Measurements from ENCODE around the gene TMEM50A.
"Not testable (repeated sequence)": the region's sequence is repeated elsewhere in the genome, so short reads cannot be mapped to it uniquely, and the experiment has no call there.

The TMEM50A gene

GRCh38 chr1:25338188-25338981 lies at the start of gene TMEM50A:
Gene TMEM50A, plus strand, starts transcription at chr1:25338334. Its CDS starts 2,153 bp downstream, at chr1:25340487.
- DNase-seq (ENCODE audit: low read depth): peak; percentile 79

DNA sequence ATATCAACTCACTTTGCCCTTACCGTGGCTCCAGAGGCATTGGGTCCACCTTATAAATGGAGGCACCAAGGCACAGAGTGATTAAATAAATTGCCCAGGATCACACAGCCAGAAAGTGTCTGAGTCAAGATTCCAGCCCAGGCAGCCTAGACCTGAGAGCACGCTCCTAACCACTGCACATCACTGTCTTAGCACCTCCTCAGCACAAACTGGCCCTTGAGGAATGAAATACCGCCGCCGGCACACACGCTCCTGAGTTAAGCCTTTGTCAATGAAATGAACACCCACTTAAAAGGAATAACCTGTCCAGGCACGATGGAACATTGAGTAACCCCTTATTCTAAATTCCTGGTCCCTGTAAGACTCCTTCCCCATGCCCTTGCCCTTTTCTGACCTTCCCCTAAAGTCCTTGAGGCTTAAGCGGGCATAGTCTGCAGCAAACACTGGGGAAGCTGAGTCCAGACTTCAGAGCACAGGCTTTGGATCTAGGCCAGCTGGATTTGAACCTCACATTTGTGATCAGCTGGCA lies 49.5 kb upstream of the TMEM50A start:
- DNase-seq (ENCODE audit: low read depth): not testable (repeated sequence)

GRCh38 chr1:25290043-25290442 lies 48.1 kb upstream of the TMEM50A start:
- not testable (repeated sequence) for DNase-seq (ENCODE audit: low read depth)

- not testable (repeated sequence) for DNase-seq (ENCODE audit: low read depth)
Measured at GRCh38 chr1:25293426-25293825, 44.7 kb upstream of the TMEM50A start.

DNA sequence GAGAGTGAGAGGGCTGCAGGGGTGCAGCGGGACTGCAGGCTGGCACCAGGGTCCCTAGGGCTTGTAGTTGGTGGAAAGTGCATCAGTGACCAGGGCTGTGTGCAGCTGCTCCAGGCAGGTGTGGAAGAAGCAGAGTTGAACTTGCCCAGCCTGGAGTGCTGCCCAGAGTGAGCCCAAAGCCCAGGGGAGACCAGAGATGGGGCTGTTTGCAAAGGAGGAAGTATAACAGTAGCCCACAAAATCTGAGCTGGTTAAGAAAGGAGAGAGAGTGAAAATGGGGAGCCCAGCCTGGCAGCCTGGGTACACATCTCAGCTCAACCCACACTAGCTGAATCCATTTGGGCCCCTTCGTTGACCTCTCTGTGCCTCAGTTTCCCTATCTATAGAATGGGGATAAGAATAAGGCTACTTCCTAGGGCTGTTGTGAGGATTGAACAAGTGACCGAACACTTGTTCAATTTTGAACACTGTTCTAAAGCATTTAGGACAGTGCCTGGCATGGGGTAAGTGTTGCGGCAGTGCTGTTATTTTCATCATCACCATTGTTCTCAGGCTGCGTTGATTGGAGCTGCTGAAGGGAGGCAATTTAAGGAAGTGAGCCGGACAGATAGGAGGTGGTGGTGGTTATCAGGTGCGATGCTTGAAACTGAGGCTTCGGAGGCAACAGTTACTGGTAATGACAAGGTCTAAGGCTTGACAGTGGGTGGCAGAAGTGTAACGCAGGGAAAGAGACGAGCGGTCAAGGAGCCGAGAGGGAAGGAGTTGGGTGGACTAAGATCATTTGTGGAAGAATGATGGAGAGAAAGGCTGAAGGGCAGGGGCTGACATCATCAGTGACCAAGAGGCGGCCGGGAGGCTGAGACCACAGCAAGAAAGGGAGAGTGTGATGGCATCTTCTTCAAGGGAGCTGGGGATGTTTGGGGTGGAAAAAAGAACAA lies 43.0 kb upstream of the TMEM50A start:
- DNase-seq (ENCODE audit: low read depth): not testable (repeated sequence)

DNA sequence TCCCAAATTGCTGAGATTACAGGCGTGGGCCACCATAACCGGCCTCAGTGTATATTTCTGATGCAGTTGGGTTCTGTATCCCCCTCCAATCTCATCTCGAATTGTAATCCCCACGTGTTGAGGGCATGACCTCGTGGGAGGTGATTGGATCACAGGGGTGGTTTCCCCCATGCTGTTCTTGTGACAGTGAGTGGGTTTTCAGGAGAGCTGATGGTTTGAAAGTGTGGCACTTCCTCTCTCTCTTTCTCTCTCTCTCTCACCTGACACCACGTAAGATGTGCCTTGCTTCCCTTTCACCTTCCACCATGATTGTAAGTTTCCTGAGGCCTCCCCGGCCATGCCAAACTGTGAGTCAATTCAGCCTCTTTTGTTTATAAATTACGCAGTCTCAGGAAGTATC lies 41.6 kb upstream of the TMEM50A start:
- DNase-seq (ENCODE audit: low read depth): not testable (repeated sequence)

DNA sequence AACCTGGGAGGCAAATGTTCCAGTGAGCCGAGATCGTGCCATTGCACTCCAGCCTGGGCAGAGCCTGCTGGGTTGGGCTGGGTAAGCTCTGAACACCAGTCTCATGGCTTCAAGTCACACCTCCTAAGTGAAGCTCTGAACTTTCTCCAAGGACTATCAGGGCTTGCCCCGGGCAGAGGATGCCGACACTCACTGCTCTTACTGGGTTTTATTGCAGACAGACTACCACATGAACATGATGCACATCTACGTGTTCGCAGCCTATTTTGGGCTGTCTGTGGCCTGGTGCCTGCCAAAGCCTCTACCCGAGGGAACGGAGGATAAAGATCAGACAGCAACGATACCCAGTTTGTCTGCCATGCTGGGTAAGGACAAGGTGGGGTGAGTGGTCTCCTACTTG lies 37.4 kb upstream of the TMEM50A start:
- DNase-seq (ENCODE audit: low read depth): not testable (repeated sequence)

- not testable (repeated sequence) for DNase-seq (ENCODE audit: low read depth)
Measured at GRCh38 chr1:25302330-25302729, 35.8 kb upstream of the TMEM50A start.

GRCh38 chr1:25304936-25305335 lies 33.2 kb upstream of the TMEM50A start:
- not testable (repeated sequence) for DNase-seq (ENCODE audit: low read depth)

DNA sequence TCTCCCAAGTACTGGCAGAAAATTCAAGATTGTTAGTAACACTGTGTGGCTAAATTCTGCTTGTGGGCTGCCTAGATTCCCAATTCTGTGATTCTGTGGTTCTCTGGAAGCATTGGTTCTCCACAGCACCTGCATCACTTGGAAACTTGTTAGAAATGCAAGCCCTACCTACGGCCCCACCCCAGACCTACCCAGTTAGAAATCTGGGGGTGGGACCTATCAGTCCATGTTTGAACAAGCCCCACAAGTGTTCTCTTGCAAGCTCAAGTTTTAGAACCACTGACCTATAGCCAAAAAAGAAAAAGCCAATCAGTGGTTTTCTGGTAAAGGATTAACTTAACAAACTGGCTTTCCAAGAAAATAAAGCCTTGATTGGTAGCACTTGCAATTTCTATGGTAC lies 30.0 kb upstream of the TMEM50A start:
- DNase-seq (ENCODE audit: low read depth): not testable (repeated sequence)

DNA sequence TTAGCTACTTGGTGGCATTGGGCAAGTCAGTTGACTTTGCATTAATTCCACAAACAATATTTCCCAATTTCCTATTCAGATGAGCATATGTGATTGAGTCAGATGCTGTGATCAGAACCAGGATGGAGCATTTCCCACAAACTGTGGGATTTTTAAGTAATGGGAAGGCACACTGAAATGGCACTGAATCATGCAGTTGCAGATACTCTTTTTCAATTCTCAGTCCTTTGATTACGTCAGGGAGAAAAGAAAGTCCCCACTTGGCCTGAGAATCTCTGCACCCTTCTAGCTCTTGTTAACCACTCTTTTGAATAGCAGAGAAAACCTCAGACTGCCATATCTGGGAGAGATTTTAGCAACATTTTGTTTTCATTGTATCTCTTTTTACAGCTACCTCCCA lies 29.0 kb upstream of the TMEM50A start:
- not testable (repeated sequence) for DNase-seq (ENCODE audit: low read depth)

GRCh38 chr1:25309486-25309885 lies 28.6 kb upstream of the TMEM50A start:
- not testable (repeated sequence) for DNase-seq (ENCODE audit: low read depth)

DNA sequence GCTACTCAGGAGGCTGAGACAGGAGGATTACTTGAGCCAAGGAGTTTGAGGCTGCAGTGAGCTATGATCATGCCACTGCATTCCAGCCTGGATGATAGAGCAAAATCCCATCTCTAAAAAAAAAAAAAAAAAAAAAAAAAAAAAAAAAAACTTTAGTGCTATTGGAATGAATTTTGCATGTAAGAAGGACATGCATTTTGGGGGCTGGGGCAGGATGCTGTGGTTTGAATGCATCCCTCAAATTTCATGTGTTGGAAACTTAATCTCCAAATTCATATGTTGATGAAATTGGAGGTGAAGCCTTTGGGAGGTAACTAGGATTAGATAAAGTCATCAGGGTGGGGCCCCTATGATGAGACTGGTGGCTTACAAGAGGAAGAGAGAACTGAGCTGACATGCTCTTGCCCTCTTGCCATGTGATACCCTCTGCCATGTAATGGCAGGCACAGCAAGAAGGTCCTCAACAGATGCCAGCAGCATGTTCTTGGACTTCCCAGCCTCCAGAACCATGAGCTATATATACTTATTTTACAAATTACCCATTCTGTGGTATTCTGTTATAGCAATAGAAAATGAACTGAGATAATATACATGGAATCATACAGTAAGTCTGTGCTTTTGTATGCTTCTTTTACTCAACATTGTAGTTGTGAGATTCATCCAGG lies 25.2 kb upstream of the TMEM50A start:
- DNase-seq (ENCODE audit: low read depth): not testable (repeated sequence)

- peak; percentile 63 for DNase-seq (ENCODE audit: low read depth)
Measured at GRCh38 chr1:25320314-25320938, 17.7 kb upstream of the TMEM50A start.

DNA sequence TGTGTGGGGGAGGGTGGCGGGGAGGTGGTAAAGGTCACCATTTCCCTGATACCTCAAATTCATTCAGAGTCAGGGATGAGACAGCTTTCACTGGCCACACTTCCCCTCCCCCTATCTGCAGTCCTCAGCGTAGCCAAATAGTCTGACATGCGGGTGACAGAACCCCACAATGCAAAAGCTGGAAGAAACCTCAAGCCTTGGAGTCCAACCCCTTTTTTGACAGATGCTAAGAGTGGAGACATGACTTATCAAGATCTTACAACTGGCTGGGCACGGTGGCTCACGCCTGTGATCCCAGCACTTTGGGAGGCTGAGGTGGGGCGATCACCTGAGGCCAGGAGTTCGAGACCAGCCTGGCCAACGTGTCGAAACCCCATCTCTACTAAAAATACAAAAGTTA lies 16.0 kb upstream of the TMEM50A start:
- not testable (repeated sequence) for DNase-seq (ENCODE audit: low read depth)

DNA sequence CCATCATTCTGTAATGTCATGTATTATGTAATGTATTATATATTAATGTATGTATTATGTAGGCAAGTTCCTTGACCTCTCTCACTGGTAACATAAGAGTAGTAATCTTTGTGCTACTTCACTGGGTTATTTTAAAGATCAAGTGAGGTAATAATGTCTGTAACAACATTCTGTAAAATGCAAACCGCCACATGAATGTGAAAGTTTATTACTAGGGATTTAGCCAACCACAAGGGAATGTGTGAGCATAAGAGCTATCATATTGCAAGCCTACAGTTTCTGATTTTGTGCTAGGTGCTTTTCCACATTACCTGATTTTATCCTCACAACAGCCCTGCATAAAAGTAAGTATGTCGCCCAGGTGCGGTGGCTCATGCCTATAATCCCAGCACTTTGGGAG lies 13.7 kb upstream of the TMEM50A start:
- DNase-seq (ENCODE audit: low read depth): not testable (repeated sequence)

DNA sequence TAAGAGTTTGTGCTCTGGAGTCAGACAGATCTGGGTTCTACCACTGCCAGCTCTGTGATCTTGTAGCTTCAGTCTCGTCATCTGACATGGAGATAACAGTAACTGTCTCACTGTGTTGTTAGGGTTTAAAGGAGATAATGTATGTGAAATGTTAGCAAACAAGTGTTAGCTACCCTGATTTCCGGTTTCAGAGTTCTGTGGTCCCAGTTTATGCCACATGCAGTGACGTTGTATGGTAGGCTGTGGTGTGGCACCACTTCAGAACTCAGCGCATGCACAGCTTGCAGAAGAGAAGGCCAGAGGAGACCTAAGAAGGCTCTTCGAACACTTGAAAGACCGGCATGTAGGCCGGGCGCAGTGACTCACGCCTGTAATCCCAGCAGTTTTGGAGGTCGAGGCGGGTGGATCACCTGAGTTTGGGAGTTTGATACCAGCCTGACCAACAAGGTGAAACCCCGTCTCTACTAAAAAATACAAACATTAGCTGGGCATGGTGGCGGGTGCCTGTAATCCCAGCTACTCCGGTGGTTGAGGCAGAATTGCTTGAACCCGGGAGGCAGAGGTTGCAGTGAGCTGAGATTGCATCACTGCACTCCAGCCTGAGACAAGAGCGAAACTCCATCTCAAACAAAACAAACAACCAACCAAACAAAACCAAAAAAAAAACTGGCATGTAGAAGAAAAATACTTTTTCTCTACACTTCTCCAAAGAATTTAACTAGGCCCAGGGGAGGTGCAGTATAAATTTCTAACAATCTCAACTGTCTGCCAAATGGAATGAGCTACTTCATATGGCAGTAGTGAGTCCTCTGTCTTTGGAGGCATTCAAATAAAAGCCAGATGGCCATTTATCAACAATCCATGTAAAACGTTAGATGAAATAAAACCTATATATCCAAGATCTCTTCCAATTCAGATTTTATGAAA lies 10.0 kb upstream of the TMEM50A start:
- DNase-seq (ENCODE audit: low read depth): not testable (repeated sequence)

- not testable (repeated sequence) for DNase-seq (ENCODE audit: low read depth)
Measured at GRCh38 chr1:25328791-25329185, 9.3 kb upstream of the TMEM50A start.

DNA sequence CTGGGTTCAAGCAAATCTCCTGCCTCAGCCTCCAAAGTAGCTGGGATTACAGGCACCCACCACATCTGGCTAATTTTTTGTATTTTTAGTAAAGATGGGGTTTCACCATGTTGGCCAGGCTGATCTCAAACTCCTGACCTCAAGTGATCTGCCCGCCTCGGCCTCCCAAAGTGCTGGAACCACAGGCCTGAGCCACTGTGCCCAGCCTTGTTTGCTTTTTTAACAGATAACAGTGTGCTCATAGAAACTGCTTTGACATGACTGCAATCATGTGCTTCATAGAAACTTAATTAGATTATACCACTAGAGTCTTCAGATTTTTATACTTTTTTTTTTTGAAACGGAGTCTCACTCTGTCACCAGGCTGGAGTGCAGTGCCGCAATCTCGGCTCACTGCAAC lies 8.8 kb upstream of the TMEM50A start:
- not testable (repeated sequence) for DNase-seq (ENCODE audit: low read depth)

DNA sequence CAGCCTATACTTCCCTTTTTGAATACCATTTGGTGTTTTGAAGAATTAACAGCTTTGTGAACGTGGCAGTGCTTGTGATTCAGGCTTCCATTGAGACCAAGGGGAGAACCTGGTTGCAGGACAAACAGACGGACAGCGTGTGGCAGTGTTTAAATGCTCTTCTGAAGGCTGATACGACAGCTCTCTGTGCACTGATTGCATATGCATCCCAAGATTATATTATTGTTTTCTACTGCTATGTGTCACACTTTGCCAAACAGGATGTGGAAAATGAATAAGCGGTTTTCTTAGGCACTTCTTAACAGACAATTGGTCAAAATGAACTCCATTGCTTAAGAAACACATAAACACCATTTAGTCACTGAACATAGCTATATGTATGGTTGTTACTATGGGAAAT lies 8.2 kb upstream of the TMEM50A start:
- DNase-seq (ENCODE audit: low read depth): peak; percentile 28

Data from fibroblast of the conjunctiva (primary cell).